ENCODE data around the gene SPN.
A peak's percentile ranks its signal among the peaks of the same experiment; 100 is the strongest.

Gene SPN

GRCh38 chr16:29676989-29677785 is 14.1 kb downstream of the SPN start:
- ATAC-seq (ENCODE audit: insufficient read depth, low read depth) (no peak), DNase-seq (no peak)
- H3K4me2 ChIP-seq (ENCODE audit: insufficient read depth, low read length): no peak overlapping the region
- peak overlapping the region; percentile 44 for H3K27ac ChIP-seq (ENCODE audit: low read length)
- no peak overlapping the region for H3K9ac ChIP-seq (ENCODE audit: low read depth, low read length)
- H3K36me3 ChIP-seq (ENCODE audit: insufficient read depth, low read length): no peaks in the 10 kb centered on the region
- peaks cover 17% of the 10 kb centered on the region for H3K79me2 ChIP-seq (ENCODE audit: insufficient read depth, low read length)
- H3K4me3 ChIP-seq (ENCODE audit: low read depth in 1 of 2, low read length in 2 of 2): no peak overlapping the region
- H3K9me3 ChIP-seq (ENCODE audit: insufficient read depth, low read length, severe bottlenecking): no peaks in the 10 kb centered on the region
- no peak for TF ChIP-seq CTCF (IDR thresholded peaks at IDR 0.05; ENCODE audit: borderline replicate concordance, extremely low read depth, low read length, poor library complexity, severe bottlenecking)
- TF ChIP-seq EZH2 (IDR thresholded peaks at IDR 0.05; ENCODE audit: borderline replicate concordance, low read depth, low read length, severe bottlenecking): no peak
- H2AFZ ChIP-seq (ENCODE audit: low read depth, low read length): no peak overlapping the region
- no peaks in the 10 kb centered on the region for H3K27me3 ChIP-seq (ENCODE audit: insufficient read depth, low read length, poor library complexity)
- peaks cover 28% of the 10 kb centered on the region for H3K4me1 ChIP-seq (ENCODE audit: insufficient read depth, low read length)
- H4K20me1 ChIP-seq (ENCODE audit: insufficient read depth, low read length): no peaks in the 10 kb centered on the region

GRCh38 chr16:29678691-29679267 is 15.7 kb downstream of the SPN start, which contains the start of gene QPRT:
Gene QPRT, plus strand, starts transcription at chr16:29679180. Its CDS starts 18 bp downstream, at chr16:29679198.
- Histone ChIP-seq H3K27me3 (ENCODE audit: insufficient read depth, low read length, poor library complexity) (no peaks in the 10 kb centered on the region), H3K4me2 (ENCODE audit: insufficient read depth, low read length) (peak within 1 kb of the TSS; percentile 70), H3K36me3 (ENCODE audit: insufficient read depth, low read length) (no peaks in the 10 kb centered on the region), H3K9me3 (ENCODE audit: insufficient read depth, low read length, severe bottlenecking) (no peaks in the 10 kb centered on the region), H3K9ac (ENCODE audit: low read depth, low read length) (peak within 1 kb of the TSS; percentile 76), H3K27ac (ENCODE audit: low read length) (peak within 1 kb of the TSS; percentile 99), H4K20me1 (ENCODE audit: insufficient read depth, low read length) (no peaks in the 10 kb centered on the region), H2AFZ (ENCODE audit: low read depth, low read length) (peak within 1 kb of the TSS; percentile 64), H3K4me1 (ENCODE audit: insufficient read depth, low read length) (peaks cover 28% of the 10 kb centered on the region), H3K4me3 (ENCODE audit: low read depth in 1 of 2, low read length in 2 of 2) (peak within 1 kb of the TSS in 1 of 2 experiments; percentile 56; a peak in 3 of 4 replicates), H3K79me2 (ENCODE audit: insufficient read depth, low read length) (peaks cover 17% of the 10 kb centered on the region)
- DNase-seq (no peak), ATAC-seq (ENCODE audit: insufficient read depth, low read depth) (peak; percentile 41; the same call in 2 of the 3 replicates)
- TF ChIP-seq EZH2 (IDR thresholded peaks at IDR 0.05; ENCODE audit: borderline replicate concordance, low read depth, low read length, severe bottlenecking) (no peak), CTCF (IDR thresholded peaks at IDR 0.05; ENCODE audit: borderline replicate concordance, extremely low read depth, low read length, poor library complexity, severe bottlenecking) (no peak)

- ATAC-seq (ENCODE audit: insufficient read depth, low read depth): no peak
- Histone ChIP-seq H4K20me1 (ENCODE audit: insufficient read depth, low read length) (no peaks in the 10 kb centered on the region), H3K4me3 (ENCODE audit: low read depth in 1 of 2, low read length in 2 of 2) (peak overlapping the region in 1 of 2 experiments; percentile 42; a peak in 2 of 4 replicates), H3K27ac (ENCODE audit: low read length) (peak overlapping the region; percentile 99), H3K79me2 (ENCODE audit: insufficient read depth, low read length) (peaks cover 14% of the 10 kb centered on the region), H3K36me3 (ENCODE audit: insufficient read depth, low read length) (0 out of 2 replicates have a peak, but pooled peaks cover 4% of the 10 kb centered on the region), H3K4me2 (ENCODE audit: insufficient read depth, low read length) (peak overlapping the region; percentile 70), H3K27me3 (ENCODE audit: insufficient read depth, low read length, poor library complexity) (no peaks in the 10 kb centered on the region), H3K9ac (ENCODE audit: low read depth, low read length) (peak overlapping the region; percentile 76), H2AFZ (ENCODE audit: low read depth, low read length) (peak overlapping the region; percentile 32; the same call in 1 of the 2 replicates), H3K4me1 (ENCODE audit: insufficient read depth, low read length) (peaks cover 28% of the 10 kb centered on the region), H3K9me3 (ENCODE audit: insufficient read depth, low read length, severe bottlenecking) (no peaks in the 10 kb centered on the region)
- TF ChIP-seq CTCF (IDR thresholded peaks at IDR 0.05; ENCODE audit: borderline replicate concordance, extremely low read depth, low read length, poor library complexity, severe bottlenecking): no peak
- TF ChIP-seq EZH2 (IDR thresholded peaks at IDR 0.05; ENCODE audit: borderline replicate concordance, low read depth, low read length, severe bottlenecking): no peak
- DNase-seq: no peak
Observed at GRCh38 chr16:29680180-29680598, 17.1 kb downstream of the SPN start.

Measured in DND-41 (cell line).